GM12878 (cell line): ENCODE results near the gene SLC9A8. TPM values are rescaled to one million over a fixed set of nuclear protein-coding genes. Genes with fewer than 3 reads are reported as not detected.

Experiments used
- ATF7 ChIP-seq: fragments of 450-650 bp; IDR thresholded peaks from 2 replicates; pipeline ENCODE4 v1.6.1; 2016; ENCODE audit warnings: low read depth, mild to moderate bottlenecking
- CHD2 ChIP-seq: IDR thresholded peaks from 2 replicates; pipeline ENCODE4 v1.6.1; 2011; ENCODE audit warnings: low read depth, low read length, improper control_type of control experiment, borderline replicate concordance
- CHD4 ChIP-seq: fragments of 200-600 bp; sonication (generic); IDR thresholded peaks from 2 replicates; pipeline ENCODE4 v1.6.1; 2016; ENCODE audit warnings: mild to moderate bottlenecking
- ESRRA ChIP-seq: IDR thresholded peaks from 2 replicates; pipeline ENCODE4 v1.6.1; 2012; ENCODE audit warnings: mild to moderate bottlenecking, low read length, improper control_type of control experiment
- GABPA ChIP-seq: IDR thresholded peaks from 2 replicates; pipeline ENCODE4 v1.6.1; 2014; ENCODE audit warnings: antibody characterized with exemption, low read depth, mild to moderate bottlenecking, inconsistent platforms
- HDAC6 ChIP-seq: fragments of 200-600 bp; sonication (generic); IDR thresholded peaks from one replicate; pipeline ENCODE4 v1.8.0; 2017; ENCODE audit warnings: antibody characterized with exemption; ENCODE audit not compliant: unreplicated experiment
- IKZF1 ChIP-seq: fragments of 450-650 bp; conservative IDR thresholded peaks from 2 replicates; pipeline ENCODE4 v1.6.1; 2017; ENCODE audit warnings: antibody characterized with exemption, mild to moderate bottlenecking
- MTA3 ChIP-seq: IDR thresholded peaks from 2 replicates; pipeline ENCODE4 v1.6.1; 2012; ENCODE audit warnings: low read length, inconsistent platforms, borderline replicate concordance
- MYB ChIP-seq: fragments of 150-350 bp; IDR thresholded peaks from 2 replicates; pipeline ENCODE4 v1.6.1; 2014; ENCODE audit warnings: mild to moderate bottlenecking, low read depth, low read length, borderline replicate concordance
- NR2C1 ChIP-seq: fragments of 450-650 bp; IDR thresholded peaks from 2 replicates; pipeline ENCODE4 v1.6.1; 2017; ENCODE audit warnings: antibody characterized with exemption, mild to moderate bottlenecking, moderate library complexity
- NR2C2 ChIP-seq: IDR thresholded peaks from 2 replicates; pipeline ENCODE4 v1.6.1; 2011; ENCODE audit warnings: borderline replicate concordance, low read depth; ENCODE audit not compliant: control insufficient read depth, insufficient read length
- PAX8 ChIP-seq: fragments of 450-650 bp; IDR thresholded peaks from 2 replicates; pipeline ENCODE4 v1.6.1; 2017; ENCODE audit warnings: mild to moderate bottlenecking, moderate library complexity
- POLR2A ChIP-seq: IDR thresholded peaks from 2 replicates; pipeline ENCODE4 v1.6.1; 2011; ENCODE audit warnings: low read depth, mild to moderate bottlenecking, low read length
- RFX5 ChIP-seq: IDR thresholded peaks from 2 replicates; pipeline ENCODE4 v1.6.1; 2011; ENCODE audit warnings: low read depth, low read length, improper control_type of control experiment
- TBL1XR1 ChIP-seq: IDR thresholded peaks from 2 replicates; pipeline ENCODE4 v1.6.1; 2012; ENCODE audit warnings: low read depth, low read length, improper control_type of control experiment
- TCF7 ChIP-seq: IDR thresholded peaks from 2 replicates; pipeline ENCODE4 v1.6.1; 2014; ENCODE audit warnings: antibody characterized with exemption, borderline replicate concordance
- YY1 ChIP-seq: IDR thresholded peaks from 2 replicates; pipeline ENCODE4 v1.6.1; 2011; ENCODE audit warnings: low read depth, mild to moderate bottlenecking, low read length
- ZBED1 ChIP-seq: IDR thresholded peaks from 2 replicates; pipeline ENCODE4 v1.6.1; 2016; ENCODE audit warnings: borderline replicate concordance
- ZSCAN29 ChIP-seq: fragments of 450-650 bp; IDR thresholded peaks from 2 replicates; pipeline ENCODE4 v1.6.1; 2017; ENCODE audit warnings: mild to moderate bottlenecking, moderate library complexity
- polyA plus RNA-seq, 11 experiments: library from polyadenylated mRNA; depleted of rRNA in 4 of 11; unstranded in 6 of 11; stranded (reverse) in 5 of 11; fragments of >200 nt; fragmentation: Nextera tagmentation in 4 of 11; fragmentation: Illumina TruSeq in 1 of 11; extraction: Ambion mirVana in 4 of 11; extraction: Trizol in 1 of 11; gene quantifications; 1 replicate in 1 of 11; 2 replicates in 10 of 11; pipeline versions ENCODE4 v1.2.1 to v1.2.3, GENCODE V29; 2011 to 2016; ENCODE audit warnings: inconsistent platforms in 2 of 11, missing spikeins in 2 of 11, low read depth in 1 of 11
- total RNA-seq, 4 experiments: library from RNA; depleted of rRNA in 3 of 4; stranded (reverse); fragments of >200 nt in 3 of 4; fragmentation: Illumina TruSeq in 1 of 4; extraction: Trizol in 1 of 4; gene quantifications; 2 replicates each; pipeline versions ENCODE4 v1.2.1 to v1.2.3, GENCODE V29; 2013 to 2021
- TF ChIP-seq, protein P1 (sequence below): IDR thresholded peaks from 2 replicates; pipeline ENCODE4 v1.6.1; 2012; ENCODE audit warnings: improper control_type of control experiment, low read depth, low read length; ENCODE audit not compliant: insufficient replicate concordance
- TF ChIP-seq, protein P2 (sequence below): fragments of 450-650 bp; IDR thresholded peaks from 2 replicates; pipeline ENCODE4 v1.6.1; 2014; ENCODE audit warnings: mild to moderate bottlenecking
- TF ChIP-seq, protein P3 (sequence below): fragments of 450-650 bp; IDR thresholded peaks from 2 replicates; pipeline ENCODE4 v1.6.1; 2017; ENCODE audit warnings: mild to moderate bottlenecking, moderate library complexity

SLC9A8 gene
- total and polyA plus RNA-seq, 10 of the 15 experiments (the other 5 are each of a cell fraction or from before 2014, with no cell fraction given) = 0.40 to 15.5 (median 6.5) TPM

DNA sequence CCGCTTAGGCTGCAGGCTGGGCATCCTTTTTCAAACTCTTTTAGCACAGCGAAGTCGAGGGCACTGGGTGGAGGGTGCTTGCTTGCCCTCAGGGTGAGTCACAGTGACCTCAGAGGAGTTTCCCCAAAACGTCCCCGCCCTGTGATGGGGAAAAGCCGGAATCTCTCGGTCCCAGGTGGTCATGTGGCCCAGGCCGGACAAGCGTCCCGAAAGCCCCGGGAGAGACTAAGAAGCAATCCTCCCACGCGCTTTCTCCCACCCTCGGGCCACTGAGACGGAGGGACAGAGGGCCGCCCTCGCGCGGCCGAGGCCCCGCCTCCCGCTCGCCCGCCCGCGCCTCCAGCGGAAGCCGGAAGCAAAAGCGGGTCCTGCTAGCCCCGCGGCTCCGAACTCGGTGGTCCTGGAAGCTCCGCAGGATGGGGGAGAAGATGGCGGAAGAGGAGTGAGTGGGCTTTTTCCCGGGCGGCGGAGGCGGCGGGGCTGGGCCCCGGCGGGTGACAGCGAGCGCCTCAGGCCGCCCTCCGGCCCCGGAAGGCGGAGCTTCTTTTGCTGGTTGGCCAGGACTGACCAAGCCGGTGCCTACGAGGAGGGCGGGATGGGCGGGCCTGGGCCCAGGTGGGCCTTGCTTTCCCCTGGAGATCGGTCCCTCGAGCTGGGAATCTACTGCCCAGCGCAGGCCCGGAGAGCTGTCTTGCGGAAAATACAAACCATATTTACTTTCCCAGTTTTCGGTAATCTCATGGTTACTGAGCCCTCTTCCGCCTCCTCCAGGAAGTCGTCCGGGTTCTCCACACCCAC, at the start of gene SLC9A8 (continued):
- TF ChIP-seq, protein P1, sequence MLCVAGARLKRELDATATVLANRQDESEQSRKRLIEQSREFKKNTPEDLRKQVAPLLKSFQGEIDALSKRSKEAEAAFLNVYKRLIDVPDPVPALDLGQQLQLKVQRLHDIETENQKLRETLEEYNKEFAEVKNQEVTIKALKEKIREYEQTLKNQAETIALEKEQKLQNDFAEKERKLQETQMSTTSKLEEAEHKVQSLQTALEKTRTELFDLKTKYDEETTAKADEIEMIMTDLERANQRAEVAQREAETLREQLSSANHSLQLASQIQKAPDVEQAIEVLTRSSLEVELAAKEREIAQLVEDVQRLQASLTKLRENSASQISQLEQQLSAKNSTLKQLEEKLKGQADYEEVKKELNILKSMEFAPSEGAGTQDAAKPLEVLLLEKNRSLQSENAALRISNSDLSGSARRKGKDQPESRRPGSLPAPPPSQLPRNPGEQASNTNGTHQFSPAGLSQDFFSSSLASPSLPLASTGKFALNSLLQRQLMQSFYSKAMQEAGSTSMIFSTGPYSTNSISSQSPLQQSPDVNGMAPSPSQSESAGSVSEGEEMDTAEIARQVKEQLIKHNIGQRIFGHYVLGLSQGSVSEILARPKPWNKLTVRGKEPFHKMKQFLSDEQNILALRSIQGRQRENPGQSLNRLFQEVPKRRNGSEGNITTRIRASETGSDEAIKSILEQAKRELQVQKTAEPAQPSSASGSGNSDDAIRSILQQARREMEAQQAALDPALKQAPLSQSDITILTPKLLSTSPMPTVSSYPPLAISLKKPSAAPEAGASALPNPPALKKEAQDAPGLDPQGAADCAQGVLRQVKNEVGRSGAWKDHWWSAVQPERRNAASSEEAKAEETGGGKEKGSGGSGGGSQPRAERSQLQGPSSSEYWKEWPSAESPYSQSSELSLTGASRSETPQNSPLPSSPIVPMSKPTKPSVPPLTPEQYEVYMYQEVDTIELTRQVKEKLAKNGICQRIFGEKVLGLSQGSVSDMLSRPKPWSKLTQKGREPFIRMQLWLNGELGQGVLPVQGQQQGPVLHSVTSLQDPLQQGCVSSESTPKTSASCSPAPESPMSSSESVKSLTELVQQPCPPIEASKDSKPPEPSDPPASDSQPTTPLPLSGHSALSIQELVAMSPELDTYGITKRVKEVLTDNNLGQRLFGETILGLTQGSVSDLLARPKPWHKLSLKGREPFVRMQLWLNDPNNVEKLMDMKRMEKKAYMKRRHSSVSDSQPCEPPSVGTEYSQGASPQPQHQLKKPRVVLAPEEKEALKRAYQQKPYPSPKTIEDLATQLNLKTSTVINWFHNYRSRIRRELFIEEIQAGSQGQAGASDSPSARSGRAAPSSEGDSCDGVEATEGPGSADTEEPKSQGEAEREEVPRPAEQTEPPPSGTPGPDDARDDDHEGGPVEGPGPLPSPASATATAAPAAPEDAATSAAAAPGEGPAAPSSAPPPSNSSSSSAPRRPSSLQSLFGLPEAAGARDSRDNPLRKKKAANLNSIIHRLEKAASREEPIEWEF = no peak
- peak; percentile 91 for TF ChIP-seq YY1
- peak; percentile 66; the same call in 1 of the 2 replicates for TF ChIP-seq TBL1XR1
- TF ChIP-seq ESRRA = no peak
- peak; percentile 90 for TF ChIP-seq IKZF1
- TF ChIP-seq NR2C2 = no peak
- no peak for TF ChIP-seq PAX8
- peak; percentile 85 for TF ChIP-seq POLR2A
- peak; percentile 79 for TF ChIP-seq ATF7
- 0 out of 2 replicates have a peak, but pooled peaks have one; percentile 15 for TF ChIP-seq NR2C1
- TF ChIP-seq CHD4 = no peak
- no peak for TF ChIP-seq MYB
- no peak for TF ChIP-seq TCF7
- no peak for TF ChIP-seq HDAC6
- no peak for TF ChIP-seq CHD2
- TF ChIP-seq, protein P2, sequence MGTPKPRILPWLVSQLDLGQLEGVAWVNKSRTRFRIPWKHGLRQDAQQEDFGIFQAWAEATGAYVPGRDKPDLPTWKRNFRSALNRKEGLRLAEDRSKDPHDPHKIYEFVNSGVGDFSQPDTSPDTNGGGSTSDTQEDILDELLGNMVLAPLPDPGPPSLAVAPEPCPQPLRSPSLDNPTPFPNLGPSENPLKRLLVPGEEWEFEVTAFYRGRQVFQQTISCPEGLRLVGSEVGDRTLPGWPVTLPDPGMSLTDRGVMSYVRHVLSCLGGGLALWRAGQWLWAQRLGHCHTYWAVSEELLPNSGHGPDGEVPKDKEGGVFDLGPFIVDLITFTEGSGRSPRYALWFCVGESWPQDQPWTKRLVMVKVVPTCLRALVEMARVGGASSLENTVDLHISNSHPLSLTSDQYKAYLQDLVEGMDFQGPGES = no peak; the same call in 1 of the 2 replicates
- TF ChIP-seq, protein P3, sequence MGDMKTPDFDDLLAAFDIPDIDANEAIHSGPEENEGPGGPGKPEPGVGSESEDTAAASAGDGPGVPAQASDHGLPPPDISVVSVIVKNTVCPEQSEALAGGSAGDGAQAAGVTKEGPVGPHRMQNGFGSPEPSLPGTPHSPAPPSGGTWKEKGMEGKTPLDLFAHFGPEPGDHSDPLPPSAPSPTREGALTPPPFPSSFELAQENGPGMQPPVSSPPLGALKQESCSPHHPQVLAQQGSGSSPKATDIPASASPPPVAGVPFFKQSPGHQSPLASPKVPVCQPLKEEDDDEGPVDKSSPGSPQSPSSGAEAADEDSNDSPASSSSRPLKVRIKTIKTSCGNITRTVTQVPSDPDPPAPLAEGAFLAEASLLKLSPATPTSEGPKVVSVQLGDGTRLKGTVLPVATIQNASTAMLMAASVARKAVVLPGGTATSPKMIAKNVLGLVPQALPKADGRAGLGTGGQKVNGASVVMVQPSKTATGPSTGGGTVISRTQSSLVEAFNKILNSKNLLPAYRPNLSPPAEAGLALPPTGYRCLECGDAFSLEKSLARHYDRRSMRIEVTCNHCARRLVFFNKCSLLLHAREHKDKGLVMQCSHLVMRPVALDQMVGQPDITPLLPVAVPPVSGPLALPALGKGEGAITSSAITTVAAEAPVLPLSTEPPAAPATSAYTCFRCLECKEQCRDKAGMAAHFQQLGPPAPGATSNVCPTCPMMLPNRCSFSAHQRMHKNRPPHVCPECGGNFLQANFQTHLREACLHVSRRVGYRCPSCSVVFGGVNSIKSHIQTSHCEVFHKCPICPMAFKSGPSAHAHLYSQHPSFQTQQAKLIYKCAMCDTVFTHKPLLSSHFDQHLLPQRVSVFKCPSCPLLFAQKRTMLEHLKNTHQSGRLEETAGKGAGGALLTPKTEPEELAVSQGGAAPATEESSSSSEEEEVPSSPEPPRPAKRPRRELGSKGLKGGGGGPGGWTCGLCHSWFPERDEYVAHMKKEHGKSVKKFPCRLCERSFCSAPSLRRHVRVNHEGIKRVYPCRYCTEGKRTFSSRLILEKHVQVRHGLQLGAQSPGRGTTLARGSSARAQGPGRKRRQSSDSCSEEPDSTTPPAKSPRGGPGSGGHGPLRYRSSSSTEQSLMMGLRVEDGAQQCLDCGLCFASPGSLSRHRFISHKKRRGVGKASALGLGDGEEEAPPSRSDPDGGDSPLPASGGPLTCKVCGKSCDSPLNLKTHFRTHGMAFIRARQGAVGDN = no peak
- TF ChIP-seq ZSCAN29 = no peak
- no peak for TF ChIP-seq MTA3
- peak; percentile 70 for TF ChIP-seq GABPA
- 0 out of 2 replicates have a peak, but pooled peaks have one; percentile 53 for TF ChIP-seq ZBED1
- no peak for TF ChIP-seq RFX5
